Loucy (cell line): Measurements from ENCODE around the gene FBXO42.

Experiments
- H2AFZ ChIP-seq: fragments of 200-600 bp; sonication (generic); 2 replicates; pipeline ENCODE4 v1.6.0; 2016; ENCODE audit warnings: antibody characterized with exemption, mild to moderate bottlenecking, low read length, moderate library complexity
- H3F3A ChIP-seq: fragments of 200-600 bp; 2 replicates; pipeline ENCODE4 v1.6.0; 2016; ENCODE audit warnings: antibody characterized with exemption, low read depth, mild to moderate bottlenecking
- H3K27me3 ChIP-seq: fragments of 200-600 bp; sonication (generic); 2 replicates; pipeline ENCODE4 v1.6.1; 2014; ENCODE audit warnings: low read length, mild to moderate bottlenecking; ENCODE audit not compliant: insufficient read depth, poor library complexity, severe bottlenecking
- H3K36me3 ChIP-seq: fragments of 200-600 bp; sonication (generic); 2 replicates; pipeline ENCODE4 v1.6.1; 2016; ENCODE audit warnings: low read length; ENCODE audit not compliant: insufficient read depth
- H3K4me1 ChIP-seq: fragments of 200-600 bp; sonication (generic); 2 replicates; pipeline ENCODE4 v1.5.1; 2014; ENCODE audit warnings: low read length, mild to moderate bottlenecking; ENCODE audit not compliant: insufficient read depth, poor library complexity, severe bottlenecking
- H3K4me2 ChIP-seq: fragments of 200-600 bp; sonication (generic); 2 replicates; pipeline ENCODE4 v1.6.0; 2014; ENCODE audit warnings: antibody characterized with exemption, low read length, low read depth, mild to moderate bottlenecking; ENCODE audit not compliant: poor library complexity, severe bottlenecking
- H3K4me3 ChIP-seq: fragments of 200-600 bp; sonication (generic); 2 replicates; pipeline ENCODE4 v1.5.1; 2014; ENCODE audit warnings: low read length, mild to moderate bottlenecking, mixed read lengths; ENCODE audit not compliant: poor library complexity, severe bottlenecking
- H3K79me2 ChIP-seq: fragments of 200-600 bp; sonication (generic); 2 replicates; pipeline ENCODE4 v1.6.1; 2014; ENCODE audit warnings: low read length; ENCODE audit not compliant: insufficient read depth
- H3K9ac ChIP-seq: fragments of 200-600 bp; sonication (generic); 2 replicates; pipeline ENCODE4 v1.6.0; 2014; ENCODE audit warnings: mild to moderate bottlenecking, low read depth, low read length, moderate library complexity; ENCODE audit not compliant: poor library complexity, severe bottlenecking
- H3K9me2 ChIP-seq: fragments of 200-600 bp; sonication (generic); replicated peaks from 2 replicates; pipeline ENCODE4 v1.6.1; 2016; ENCODE audit warnings: low read depth, low read length, mixed read lengths
- H3K9me3 ChIP-seq: fragments of 200-600 bp; sonication (generic); 2 replicates; pipeline ENCODE4 v1.6.1; 2014; ENCODE audit warnings: mild to moderate bottlenecking, antibody characterized with exemption, low read length, low read depth; ENCODE audit not compliant: insufficient read depth
- H4K20me1 ChIP-seq: fragments of 200-600 bp; sonication (generic); 2 replicates; pipeline ENCODE4 v1.6.0; 2014; ENCODE audit warnings: antibody characterized with exemption, low read length, mild to moderate bottlenecking; ENCODE audit not compliant: insufficient read depth, poor library complexity, severe bottlenecking
- CTCF ChIP-seq: fragments of 200-600 bp; sonication (generic); conservative IDR thresholded peaks from 2 replicates; pipeline ENCODE4 v1.5.1; 2014; ENCODE audit warnings: mild to moderate bottlenecking, antibody characterized with exemption, low read length
- EZH2phosphoT487 ChIP-seq: fragments of 200-600 bp; IDR thresholded peaks from 2 replicates; pipeline ENCODE4 v1.6.1; 2018; ENCODE audit warnings: antibody characterized with exemption, mild to moderate bottlenecking, moderate library complexity, borderline replicate concordance

Gene FBXO42

GRCh38 chr1:16237343-16237830, 114.9 kb downstream of the FBXO42 start:
- peak overlapping the region; percentile 88 for H3K9ac ChIP-seq
- H3K4me1 ChIP-seq = peaks cover 9% of the 10 kb centered on the region
- no peaks in the 10 kb centered on the region for H3K79me2 ChIP-seq
- no peaks in the 10 kb centered on the region for H3K36me3 ChIP-seq
- H3K9me3 ChIP-seq = no peaks in the 10 kb centered on the region
- H3K9me2 ChIP-seq = no peaks in the 10 kb centered on the region
- H3K27me3 ChIP-seq = no peaks in the 10 kb centered on the region
- no peaks in the 10 kb centered on the region for H4K20me1 ChIP-seq
- peak overlapping the region; percentile 99 for H3K4me2 ChIP-seq
- peak overlapping the region; percentile 94 for H2AFZ ChIP-seq
- peak overlapping the region; percentile 84 for H3K4me3 ChIP-seq
- TF ChIP-seq EZH2phosphoT487 (no peak), CTCF (no peak)
- H3F3A ChIP-seq = no peaks in the 10 kb centered on the region; the same call in 1 of the 2 replicates

GRCh38 chr1:16236511-16237342, 115.6 kb downstream of the FBXO42 start, which contains the start of gene CPLANE2:
Gene CPLANE2 (minus strand): TSS chr1:16237183. CDS start chr1:16236742, 441 bp downstream.
- Histone ChIP-seq H3K4me3 (peak within 1 kb of the TSS; percentile 84), H4K20me1 (no peaks in the 10 kb centered on the region), H3K27me3 (no peaks in the 10 kb centered on the region), H3K9me3 (no peaks in the 10 kb centered on the region), H3K36me3 (no peaks in the 10 kb centered on the region), H3K4me2 (peak within 1 kb of the TSS; percentile 99), H3K9me2 (no peaks in the 10 kb centered on the region), H3K4me1 (peaks cover 9% of the 10 kb centered on the region), H3F3A (no peaks in the 10 kb centered on the region; the same call in 1 of the 2 replicates), H3K79me2 (no peaks in the 10 kb centered on the region), H3K9ac (peak within 1 kb of the TSS; percentile 88), H2AFZ (peak within 1 kb of the TSS; percentile 94)
- no peak for TF ChIP-seq EZH2phosphoT487
- TF ChIP-seq CTCF = 0 out of 2 replicates have a peak, but pooled peaks have one; percentile 1

GRCh38 chr1:16235944-16236510, 116.3 kb downstream of the FBXO42 start:
- Histone ChIP-seq H2AFZ (peak overlapping the region; percentile 94), H3K27me3 (no peaks in the 10 kb centered on the region), H3K4me2 (peak overlapping the region; percentile 99), H3K9me2 (no peaks in the 10 kb centered on the region), H3K79me2 (no peaks in the 10 kb centered on the region), H3K9me3 (no peaks in the 10 kb centered on the region), H3K36me3 (no peaks in the 10 kb centered on the region), H3K9ac (peak overlapping the region; percentile 88), H3K4me1 (peaks cover 9% of the 10 kb centered on the region), H4K20me1 (no peaks in the 10 kb centered on the region), H3F3A (no peaks in the 10 kb centered on the region; the same call in 1 of the 2 replicates), H3K4me3 (peak overlapping the region; percentile 84)
- TF ChIP-seq EZH2phosphoT487 = no peak
- peak; percentile 62 for TF ChIP-seq CTCF
